K562 (cell line): ENCODE measurements around the gene CDK9. TPM values are rescaled to one million over a fixed set of nuclear protein-coding genes. Genes with fewer than 3 reads are reported as not detected.

ENCODE experiments used
- ARHGAP35 ChIP-seq: fragments of 450-650 bp; IDR thresholded peaks from 2 replicates; pipeline ENCODE4 v1.6.1; 2018; ENCODE audit not compliant: partially characterized antibody
- ARNT ChIP-seq, 2 experiments: fragments of 450-650 bp; IDR thresholded peaks; 2 replicates each; pipeline ENCODE4 v1.6.1; 2016; ENCODE audit warnings: mild to moderate bottlenecking in 1 of 2
- ATF7 ChIP-seq: fragments of 450-650 bp; IDR thresholded peaks from 2 replicates; pipeline ENCODE4 v1.7.1; 2014; ENCODE audit warnings: mild to moderate bottlenecking, moderate library complexity
- BRF2 ChIP-seq: IDR thresholded peaks from 3 replicates; pipeline ENCODE4 v1.6.1; 2011; ENCODE audit warnings: borderline replicate concordance, mild to moderate bottlenecking; ENCODE audit not compliant: insufficient read length, insufficient read depth
- DMBX1 ChIP-seq: fragments of 250-450 bp; sonication (Bioruptor Pico); IDR thresholded peaks from 2 replicates; pipeline ENCODE4 v1.8.0; 2022; ENCODE audit warnings: inconsistent platforms, mild to moderate bottlenecking, moderate library complexity, borderline replicate concordance
- FOXJ2 ChIP-seq: fragments of 200-800 bp; sonication (Bioruptor generic); IDR thresholded peaks from 2 replicates; pipeline ENCODE4 v1.6.1; 2016; ENCODE audit warnings: missing genetic modification characterization, missing compliant biosample characterization
- FOXO4 ChIP-seq: fragments of 450-650 bp; formaldehyde crosslinking; IDR thresholded peaks from 2 replicates; pipeline ENCODE4 v1.4.0; 2020; ENCODE audit warnings: mild to moderate bottlenecking, moderate library complexity
- FOXP1 ChIP-seq: sonication (generic); formaldehyde crosslinking; IDR thresholded peaks from 2 replicates; pipeline ENCODE4 v1.8.0; 2022; ENCODE audit warnings: mild to moderate bottlenecking, missing genetic modification reagents
- GTF2E2 ChIP-seq: fragments of 200-800 bp; sonication (Bioruptor generic); IDR thresholded peaks from 2 replicates; pipeline ENCODE4 v1.6.1; 2016; ENCODE audit warnings: missing genetic modification characterization, missing compliant biosample characterization
- HDAC3 ChIP-seq: fragments of 450-650 bp; IDR thresholded peaks from 2 replicates; pipeline ENCODE4 v1.6.1; 2018; ENCODE audit warnings: borderline replicate concordance, mild to moderate bottlenecking, moderate library complexity; ENCODE audit not compliant: partially characterized antibody
- HDGF ChIP-seq: fragments of 450-650 bp; IDR thresholded peaks from 2 replicates; pipeline ENCODE4 v1.6.1; 2016
- IRF1 ChIP-seq: sonication (generic); formaldehyde crosslinking; IDR thresholded peaks from 2 replicates; pipeline ENCODE4 v1.8.0; 2022; ENCODE audit warnings: missing genetic modification reagents, mild to moderate bottlenecking, borderline replicate concordance
- MXD1 ChIP-seq: fragments of 250-450 bp; sonication (Bioruptor Pico); IDR thresholded peaks from 2 replicates; pipeline ENCODE4 v1.8.0; 2021; ENCODE audit warnings: borderline replicate concordance, mild to moderate bottlenecking, moderate library complexity; ENCODE audit not compliant: poor library complexity, severe bottlenecking
- NFE2 ChIP-seq: IDR thresholded peaks from 2 replicates; pipeline ENCODE4 v1.6.1; 2014; ENCODE audit warnings: antibody characterized with exemption, low read depth
- POLR3A ChIP-seq: IDR thresholded peaks from 2 replicates; pipeline ENCODE4 v1.6.1; 2011; ENCODE audit warnings: borderline replicate concordance, mild to moderate bottlenecking, moderate library complexity; ENCODE audit not compliant: insufficient read length, insufficient read depth; ENCODE audit errors: extremely low read depth
- PURB ChIP-seq: sonication (generic); formaldehyde crosslinking; IDR thresholded peaks from 2 replicates; pipeline ENCODE4 v1.9.0; 2021; ENCODE audit warnings: low read depth, mild to moderate bottlenecking, missing genetic modification reagents
- RBM15 ChIP-seq: fragments of 200-400 bp; formaldehyde crosslinking; IDR thresholded peaks from 2 replicates; pipeline ENCODE4 v1.6.1; 2018; ENCODE audit warnings: mild to moderate bottlenecking, low read length, moderate library complexity; ENCODE audit not compliant: insufficient read depth
- SIN3B ChIP-seq: fragments of 450-650 bp; IDR thresholded peaks from 2 replicates; pipeline ENCODE4 v1.6.1; 2017; ENCODE audit warnings: low read depth, mild to moderate bottlenecking, moderate library complexity
- SMARCA4 ChIP-seq: fragments of 450-650 bp; IDR thresholded peaks from 2 replicates; pipeline ENCODE4 v1.6.1; 2016
- ZBTB1 ChIP-seq: sonication (generic); formaldehyde crosslinking; IDR thresholded peaks from 2 replicates; pipeline ENCODE4 v1.8.1; 2023; ENCODE audit warnings: missing genetic modification reagents, low read depth, mild to moderate bottlenecking, borderline replicate concordance
- ZFP91 ChIP-seq: sonication (generic); formaldehyde crosslinking; IDR thresholded peaks from 2 replicates; pipeline ENCODE4 v1.8.0; 2022; ENCODE audit warnings: mild to moderate bottlenecking, missing genetic modification reagents
- ZNF551 ChIP-seq: fragments of 250-450 bp; sonication (Bioruptor Pico); IDR thresholded peaks from 2 replicates; pipeline ENCODE4 v1.5.0; 2021; ENCODE audit warnings: mild to moderate bottlenecking, moderate library complexity
- ZNF780A ChIP-seq: fragments of 250-450 bp; sonication (Bioruptor Pico); IDR thresholded peaks from 2 replicates; pipeline ENCODE4 v1.5.0; 2021; ENCODE audit warnings: mild to moderate bottlenecking
- polyA plus RNA-seq, 8 experiments: library from polyadenylated mRNA; depleted of rRNA in 4 of 8; stranded (reverse) in 5 of 8; unstranded in 3 of 8; fragments of >200 nt; fragmentation: Nextera tagmentation in 2 of 8; fragmentation: Illumina TruSeq in 1 of 8; extraction: Ambion mirVana in 2 of 8; extraction: Trizol in 1 of 8; gene quantifications; 2 replicates each; pipeline versions ENCODE4 v1.2.1 to v1.2.3, GENCODE V29; 2011 to 2014; ENCODE audit warnings: inconsistent platforms in 1 of 8, missing spikeins in 1 of 8
- total RNA-seq, 7 experiments: library from RNA; depleted of rRNA in 6 of 7; stranded (reverse); fragments of >200 nt in 6 of 7; fragmentation: Illumina TruSeq in 2 of 7; extraction: Trizol in 2 of 7; gene quantifications; 2 replicates each; pipeline versions ENCODE4 v1.2.1 to v1.2.3, GENCODE V29; 2011 to 2021; ENCODE audit warnings: low replicate concordance in 1 of 7

CDK9 gene
- total and polyA plus RNA-seq, 9 of the 15 experiments (the other 6 are each of a cell fraction or from before 2014, with no cell fraction given) = 4.2 to 78.6 (median 33.0) TPM

- TF ChIP-seq SMARCA4 = no peak; the same call in 1 of the 2 replicates
- TF ChIP-seq FOXO4 = 0 out of 2 replicates have a peak, but pooled peaks have one; percentile 10
- no peak for TF ChIP-seq ZFP91 (CRISPR knock-in tag)
- no peak for TF ChIP-seq ARNT (IDR thresholded peaks at IDR 0.05)
- no peak for TF ChIP-seq IRF1 (CRISPR knock-in tag)
- no peak for TF ChIP-seq SIN3B
- TF ChIP-seq ZNF551 (CRISPR knock-in tag) = no peak
- no peak for TF ChIP-seq ZBTB1 (CRISPR knock-in tag)
- TF ChIP-seq DMBX1 (CRISPR knock-in tag) = 0 out of 2 replicates have a peak, but pooled peaks have one; percentile 1
- 0 out of 2 replicates have a peak, but pooled peaks have one; percentile 19 for TF ChIP-seq NFE2
- no peak for TF ChIP-seq POLR3A
- no peak for TF ChIP-seq MXD1 (CRISPR knock-in tag)
- TF ChIP-seq GTF2E2 (tag) = no peak
- no peak for TF ChIP-seq BRF2
- no peak for TF ChIP-seq FOXJ2 (tag)
- no peak for TF ChIP-seq ZNF780A (CRISPR knock-in tag)
- TF ChIP-seq ARHGAP35 = no peak
- peak; percentile 80; the same call in 1 of the 2 replicates for TF ChIP-seq FOXP1 (CRISPR knock-in tag)
- TF ChIP-seq PURB (CRISPR knock-in tag) = no peak
- peak; percentile 69 for TF ChIP-seq ATF7
- no peak for TF ChIP-seq RBM15
- peak; percentile 69; the same call in 1 of the 2 replicates for TF ChIP-seq HDGF
- no peak for TF ChIP-seq HDAC3
Observed at GRCh38 chr9:127828262-127829031, 42.6 kb downstream of the CDK9 start (continued).
